AG10803 (cell line): Measurements from ENCODE around the gene SGCD.

Experiments used
- DNase-seq: peaks from one replicate; pipeline ENCODE4 v3.0.0; 2010; ENCODE audit warnings: low read depth
- H3K4me3 ChIP-seq: 2 replicates; pipeline ENCODE4 v1.5.1; 2011; ENCODE audit warnings: mild to moderate bottlenecking, low read length, control low read depth
- TF ChIP-seq, protein P1 (sequence below): conservative IDR thresholded peaks from 2 replicates; pipeline ENCODE4 v1.5.1; 2011; ENCODE audit warnings: mild to moderate bottlenecking, low read length, control low read depth, inconsistent platforms

SGCD gene

DNA sequence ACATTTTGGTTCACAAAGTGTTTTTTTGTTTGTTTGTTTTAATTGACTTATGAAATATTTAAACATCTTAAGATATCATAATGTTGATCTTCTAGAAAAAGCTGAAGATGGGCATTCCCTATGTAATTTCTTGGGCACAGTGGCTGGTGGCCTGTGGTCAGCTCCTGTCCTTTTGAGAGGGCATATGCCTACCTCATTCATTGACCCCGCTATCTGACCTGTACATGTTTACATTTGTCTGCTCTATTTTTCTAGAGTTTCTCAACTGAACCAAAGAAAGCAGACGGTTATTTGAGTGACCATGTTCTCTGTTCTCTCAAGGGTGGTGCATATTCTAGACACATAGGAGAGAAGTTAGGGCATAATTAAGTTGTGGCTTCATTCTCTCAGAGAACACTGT, 5.3 kb downstream of the SGCD start:
- TF ChIP-seq, protein P1, sequence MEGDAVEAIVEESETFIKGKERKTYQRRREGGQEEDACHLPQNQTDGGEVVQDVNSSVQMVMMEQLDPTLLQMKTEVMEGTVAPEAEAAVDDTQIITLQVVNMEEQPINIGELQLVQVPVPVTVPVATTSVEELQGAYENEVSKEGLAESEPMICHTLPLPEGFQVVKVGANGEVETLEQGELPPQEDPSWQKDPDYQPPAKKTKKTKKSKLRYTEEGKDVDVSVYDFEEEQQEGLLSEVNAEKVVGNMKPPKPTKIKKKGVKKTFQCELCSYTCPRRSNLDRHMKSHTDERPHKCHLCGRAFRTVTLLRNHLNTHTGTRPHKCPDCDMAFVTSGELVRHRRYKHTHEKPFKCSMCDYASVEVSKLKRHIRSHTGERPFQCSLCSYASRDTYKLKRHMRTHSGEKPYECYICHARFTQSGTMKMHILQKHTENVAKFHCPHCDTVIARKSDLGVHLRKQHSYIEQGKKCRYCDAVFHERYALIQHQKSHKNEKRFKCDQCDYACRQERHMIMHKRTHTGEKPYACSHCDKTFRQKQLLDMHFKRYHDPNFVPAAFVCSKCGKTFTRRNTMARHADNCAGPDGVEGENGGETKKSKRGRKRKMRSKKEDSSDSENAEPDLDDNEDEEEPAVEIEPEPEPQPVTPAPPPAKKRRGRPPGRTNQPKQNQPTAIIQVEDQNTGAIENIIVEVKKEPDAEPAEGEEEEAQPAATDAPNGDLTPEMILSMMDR: no peak
- H3K4me3 ChIP-seq: no peak overlapping the region
- no peak for DNase-seq

DNA sequence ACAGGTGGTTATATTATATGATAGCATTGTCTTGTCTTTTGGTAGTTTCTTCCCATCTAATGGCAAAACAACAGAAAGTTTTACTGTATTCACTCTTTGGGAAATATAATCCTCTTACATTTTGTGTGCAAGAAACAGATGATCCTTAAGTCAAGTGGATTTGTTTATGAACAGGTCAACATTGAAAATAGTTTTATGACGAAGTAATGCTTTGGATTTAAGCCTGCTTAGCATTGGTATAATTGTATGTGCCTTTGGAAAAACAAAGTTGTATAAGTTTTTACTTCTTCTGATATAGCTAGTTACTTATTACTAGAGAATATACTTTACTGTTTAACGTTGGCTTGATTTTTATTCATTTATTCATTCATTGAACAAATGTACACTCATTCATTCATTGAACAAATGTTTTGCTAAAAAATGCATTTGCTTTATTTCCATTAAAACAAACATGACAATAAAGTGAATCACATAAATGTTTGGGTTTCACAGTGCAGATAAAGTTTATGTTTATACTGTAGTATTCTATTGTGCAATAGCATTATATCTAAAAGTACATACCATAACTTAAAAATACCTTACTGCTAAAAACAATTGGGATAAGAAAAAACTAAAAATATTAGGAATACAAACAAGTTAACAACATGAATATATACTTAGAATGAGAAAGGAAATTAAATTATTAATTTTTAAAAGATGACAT, 12.3 kb downstream of the SGCD start:
- no peak for DNase-seq
- H3K4me3 ChIP-seq: no peak overlapping the region
- TF ChIP-seq, protein P1: no peak

DNA sequence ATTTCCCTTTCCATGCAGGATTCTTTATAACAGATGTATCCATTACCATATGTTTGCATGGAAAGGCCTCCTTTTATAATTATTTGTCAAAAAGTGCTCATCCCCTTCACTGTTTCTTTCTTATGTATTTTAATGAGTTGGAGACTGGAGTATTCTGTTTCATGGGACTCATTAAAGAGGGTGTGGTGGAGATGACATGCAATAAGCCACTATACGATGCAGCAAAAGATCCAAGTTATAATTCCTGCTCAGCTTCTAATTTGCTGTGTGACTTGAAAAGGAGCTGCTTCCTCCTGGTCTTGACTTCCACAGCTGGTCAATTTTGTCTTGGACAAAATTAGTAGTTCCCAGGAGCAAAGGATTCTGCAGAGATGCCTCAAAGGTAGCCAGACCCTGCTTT, 13.9 kb downstream of the SGCD start:
- no peak for DNase-seq
- H3K4me3 ChIP-seq: no peak overlapping the region
- TF ChIP-seq, protein P1: no peak

DNA sequence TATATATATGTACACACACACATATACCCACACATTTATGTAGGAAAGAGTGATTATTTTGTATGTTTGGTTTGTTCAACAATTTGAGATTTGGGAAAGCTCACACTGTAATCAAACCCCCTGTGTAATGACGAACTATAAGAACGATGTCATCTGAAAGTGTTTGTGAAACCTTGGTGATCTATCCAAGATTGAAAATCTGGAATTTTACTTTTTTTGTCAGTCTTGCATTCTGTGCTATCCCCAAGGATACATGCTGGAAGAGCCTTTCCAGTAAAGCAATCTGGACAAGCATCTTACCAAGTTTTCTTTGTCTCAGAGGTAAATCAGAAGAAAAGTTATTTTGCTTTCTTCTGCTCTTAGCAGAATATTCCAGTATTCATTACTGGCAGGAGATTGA, 23.3 kb downstream of the SGCD start:
- no peak overlapping the region for H3K4me3 ChIP-seq
- no peak for DNase-seq
- TF ChIP-seq, protein P1: no peak

DNA sequence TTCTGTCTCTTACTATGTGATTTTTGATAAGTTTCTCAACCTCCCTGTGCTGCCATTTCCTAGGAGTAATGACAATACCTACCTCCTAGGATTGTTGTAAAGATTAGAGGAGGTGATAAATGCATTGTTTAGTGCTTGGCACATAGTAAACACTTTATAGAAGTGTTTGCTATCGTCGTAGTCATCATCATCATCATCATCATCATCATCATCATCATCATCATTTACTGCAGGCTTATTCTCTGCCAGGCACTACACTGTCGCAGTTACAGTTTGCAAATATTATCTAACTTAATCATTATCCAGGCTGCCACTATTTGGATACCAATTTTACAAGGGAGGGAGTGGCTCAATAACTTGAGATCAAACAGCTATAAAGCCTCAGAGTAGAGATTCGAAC, 24.5 kb downstream of the SGCD start:
- TF ChIP-seq, protein P1: no peak
- DNase-seq: no peak
- no peak overlapping the region for H3K4me3 ChIP-seq

DNA sequence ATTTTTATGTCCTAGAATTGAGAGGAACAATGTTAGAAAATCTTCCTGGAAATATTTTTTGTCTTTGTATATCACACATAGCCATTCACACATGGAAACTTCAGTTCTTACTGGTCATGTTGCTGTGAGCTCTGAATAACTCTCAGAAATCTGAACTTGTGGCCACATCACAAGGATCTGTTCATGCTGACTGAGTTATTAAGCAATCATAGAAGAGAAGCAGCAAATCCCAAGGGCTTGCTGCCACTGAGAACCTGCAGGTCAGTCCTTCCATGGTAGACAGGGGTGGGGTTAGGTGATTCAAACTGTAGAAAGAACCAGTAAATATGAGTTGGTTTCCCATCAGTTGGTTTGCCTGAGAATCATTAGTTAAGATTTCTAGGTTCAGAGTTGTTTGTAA, 27.6 kb downstream of the SGCD start:
- DNase-seq: peak; percentile 50
- TF ChIP-seq, protein P1: no peak

DNA sequence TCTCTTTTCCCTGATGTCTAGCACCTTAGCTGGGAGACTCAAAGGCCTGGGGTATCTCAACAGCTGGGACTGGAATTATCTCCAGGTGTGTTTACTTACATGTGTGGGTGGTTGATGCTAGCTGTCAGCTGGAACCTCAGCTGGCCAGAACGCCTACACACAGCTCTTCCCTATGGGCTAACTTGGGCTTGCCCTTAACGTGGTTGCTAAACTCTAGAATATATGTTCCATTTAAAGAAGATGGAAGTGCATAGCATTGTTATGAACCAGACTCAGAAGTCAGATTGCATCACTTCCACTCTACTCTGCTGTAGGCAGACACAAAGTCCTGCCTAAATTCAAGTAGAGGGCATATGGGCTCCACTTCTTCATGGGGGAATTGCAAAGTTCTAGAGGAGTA, 29.3 kb downstream of the SGCD start:
- DNase-seq: peak; percentile 16
- H3K4me3 ChIP-seq: no peak overlapping the region

More for the DNA sequence above, 27.6 kb downstream of the SGCD start:
- no peak overlapping the region for H3K4me3 ChIP-seq

More for the DNA sequence above, 29.3 kb downstream of the SGCD start:
- TF ChIP-seq, protein P1: no peak
